GM23248 (cell line): ENCODE data around the gene HSPA1A.
"Not testable (repeated sequence)": the region's sequence is repeated elsewhere in the genome, so short reads cannot be mapped to it uniquely, and the experiment has no call there.

Source experiments
- EZH2 ChIP-seq: fragments of 200-600 bp; sonication (generic); IDR thresholded peaks from 2 replicates; pipeline ENCODE4 v1.6.1; 2018; ENCODE audit warnings: antibody characterized with exemption, mild to moderate bottlenecking; ENCODE audit not compliant: insufficient read depth, poor library complexity, severe bottlenecking
- EZH2phosphoT487 ChIP-seq: fragments of 200-600 bp; sonication (generic); IDR thresholded peaks from 2 replicates; pipeline ENCODE4 v1.6.1; 2018; ENCODE audit warnings: antibody characterized with exemption, moderate library complexity, mild to moderate bottlenecking, low read depth; ENCODE audit not compliant: insufficient read depth

DNA sequence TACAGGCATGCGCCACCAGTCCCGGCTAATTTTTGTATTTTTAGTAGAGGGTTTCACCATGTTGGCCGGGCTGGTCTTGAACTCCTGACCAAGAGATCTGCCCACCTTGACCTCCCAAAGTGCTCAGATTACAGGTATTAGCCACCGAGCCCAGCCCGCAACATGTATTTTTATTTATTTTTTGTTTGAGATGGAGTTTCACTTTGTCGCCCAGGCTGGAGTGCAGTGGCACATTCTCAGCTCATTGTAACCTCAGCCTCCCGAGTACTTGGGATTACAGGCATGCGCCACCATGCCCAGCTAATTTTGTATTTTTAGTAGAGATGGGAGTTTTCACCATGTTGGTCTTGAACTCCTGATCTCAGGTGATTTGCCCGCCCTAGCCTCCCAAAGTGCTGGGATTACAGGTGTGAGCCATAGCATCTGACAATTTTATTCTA, 22.8 kb downstream of the HSPA1A start:
- TF ChIP-seq EZH2, EZH2phosphoT487: not testable (repeated sequence)
